K562 (cell line): ENCODE measurements around the gene MACF1. TPM values are rescaled to one million over a fixed set of nuclear protein-coding genes. Genes with fewer than 3 reads are reported as not detected.
A peak's percentile ranks its signal among the peaks of the same experiment; 100 is the strongest.

ENCODE experiments used
- ARID1B ChIP-seq: fragments of 450-650 bp; IDR thresholded peaks from 2 replicates; pipeline ENCODE4 v1.6.1; 2016; ENCODE audit warnings: antibody characterized with exemption, mild to moderate bottlenecking, inconsistent platforms
- GATAD2A ChIP-seq: fragments of 450-650 bp; IDR thresholded peaks from 2 replicates; pipeline ENCODE4 v1.6.1; 2017
- LCOR ChIP-seq: sonication (generic); formaldehyde crosslinking; IDR thresholded peaks from 2 replicates; pipeline ENCODE4 v1.8.0; 2022; ENCODE audit warnings: mild to moderate bottlenecking, missing genetic modification reagents
- SMARCE1 ChIP-seq: fragments of 450-650 bp; IDR thresholded peaks from 2 replicates; pipeline ENCODE4 v1.7.1; 2016; ENCODE audit warnings: mild to moderate bottlenecking
- TRIM25 ChIP-seq: fragments of 450-650 bp; IDR thresholded peaks from 2 replicates; pipeline ENCODE4 v1.7.0; 2016; ENCODE audit warnings: borderline replicate concordance
- ZBTB33 ChIP-seq: sonication (generic); formaldehyde crosslinking; IDR thresholded peaks from 2 replicates; pipeline ENCODE4 v1.8.1; 2023; ENCODE audit warnings: mild to moderate bottlenecking, missing genetic modification reagents
- ZNF143 ChIP-seq: sonication (generic); formaldehyde crosslinking; IDR thresholded peaks from 2 replicates; pipeline ENCODE4 v1.9.0; 2022; ENCODE audit warnings: mild to moderate bottlenecking, missing genetic modification reagents
- ZNF518B ChIP-seq: fragments of 250-450 bp; sonication (Bioruptor Pico); IDR thresholded peaks from 2 replicates; pipeline ENCODE4 v1.5.0; 2021; ENCODE audit warnings: mild to moderate bottlenecking, moderate library complexity
- ZNF766 ChIP-seq: fragments of 200-800 bp; sonication (Bioruptor generic); conservative IDR thresholded peaks from 2 replicates; pipeline ENCODE4 v1.6.1; 2016; ENCODE audit warnings: missing genetic modification characterization, missing compliant biosample characterization
- polyA plus RNA-seq, 8 experiments: library from polyadenylated mRNA; depleted of rRNA in 4 of 8; stranded (reverse) in 5 of 8; unstranded in 3 of 8; fragments of >200 nt; fragmentation: Nextera tagmentation in 2 of 8; fragmentation: Illumina TruSeq in 1 of 8; extraction: Ambion mirVana in 2 of 8; extraction: Trizol in 1 of 8; gene quantifications; 2 replicates each; pipeline versions ENCODE4 v1.2.1 to v1.2.3, GENCODE V29; 2011 to 2014; ENCODE audit warnings: inconsistent platforms in 1 of 8, missing spikeins in 1 of 8
- total RNA-seq, 7 experiments: library from RNA; depleted of rRNA in 6 of 7; stranded (reverse); fragments of >200 nt in 6 of 7; fragmentation: Illumina TruSeq in 2 of 7; extraction: Trizol in 2 of 7; gene quantifications; 2 replicates each; pipeline versions ENCODE4 v1.2.1 to v1.2.3, GENCODE V29; 2011 to 2021; ENCODE audit warnings: low replicate concordance in 1 of 7

MACF1 gene
- total and polyA plus RNA-seq, 9 of the 15 experiments (the other 6 are each of a cell fraction or from before 2014, with no cell fraction given), result 13.2 to 232 (median 112) TPM

GRCh38 chr1:39272027-39272797, 67.7 kb downstream of the MACF1 start (continued):
- no peak for TF ChIP-seq TRIM25
- no peak for TF ChIP-seq LCOR (CRISPR knock-in tag)
- peak; percentile 50; the same call in 1 of the 2 replicates for TF ChIP-seq SMARCE1
- no peak for TF ChIP-seq GATAD2A
- TF ChIP-seq ZNF143 (CRISPR knock-in tag), result no peak
- TF ChIP-seq ARID1B, result peak; percentile 18; the same call in 1 of the 2 replicates
- no peak for TF ChIP-seq ZNF766 (CRISPR knock-in tag)
- TF ChIP-seq ZNF518B (CRISPR knock-in tag), result no peak
- TF ChIP-seq ZBTB33 (CRISPR knock-in tag), result no peak
